ENCODE measurements around the gene SAG.

SAG gene

DNA sequence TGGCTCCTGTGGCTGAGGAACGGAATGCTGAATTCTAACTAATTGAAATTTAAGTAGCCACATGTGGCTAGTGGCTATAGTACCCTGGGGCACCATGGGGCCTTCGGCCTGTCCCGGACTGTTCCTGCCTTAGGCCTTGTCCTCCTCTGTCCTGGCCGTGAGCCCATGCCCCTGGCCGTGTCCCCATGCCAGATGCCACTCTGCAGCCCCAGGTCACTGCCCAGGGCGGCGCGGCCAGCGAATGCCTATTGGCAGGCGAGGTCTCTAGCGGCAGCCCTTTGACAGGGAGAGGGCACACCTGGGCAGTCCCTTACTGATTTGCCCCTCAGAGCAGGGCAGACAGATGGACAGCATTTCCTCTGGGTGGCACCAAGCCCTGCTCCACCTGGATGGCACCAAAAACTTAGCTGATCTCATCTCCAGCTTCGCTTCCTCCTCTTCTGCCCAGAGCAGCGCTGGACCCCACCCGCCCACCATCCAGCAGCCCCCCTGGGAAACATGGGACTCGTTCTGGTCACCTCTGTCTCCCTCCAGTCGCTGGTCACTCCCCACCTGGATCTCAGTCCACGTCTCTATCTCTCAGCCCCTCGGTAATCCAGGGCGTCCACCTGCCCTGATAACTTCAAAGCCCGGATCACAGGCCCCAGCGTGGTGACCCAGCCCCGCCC lies 45.6 kb downstream of the SAG start:
- FAIRE-seq, result peak; percentile 51
- DNase-seq (ENCODE audit: extremely low spot score, insufficient read length, low read depth), result no peak

GRCh38 chr2:233353769-233354499 lies 46.3 kb downstream of the SAG start, which contains the start of gene DGKD:
Gene DGKD, plus strand, starts transcription at chr2:233354494. Its CDS starts 25 bp downstream, at chr2:233354519.
- FAIRE-seq (peak; percentile 78), DNase-seq (ENCODE audit: extremely low spot score, insufficient read length, low read depth) (peak; percentile 80)

GRCh38 chr2:233354500-233354924 lies 46.9 kb downstream of the SAG start:
- FAIRE-seq, result no peak

GRCh38 chr2:233354971-233355574 lies 47.5 kb downstream of the SAG start:
- no peak for DNase-seq (ENCODE audit: extremely low spot score, insufficient read length, low read depth)

More at GRCh38 chr2:233354500-233354924, 46.9 kb downstream of the SAG start:
- DNase-seq (ENCODE audit: extremely low spot score, insufficient read length, low read depth), result no peak

DNA sequence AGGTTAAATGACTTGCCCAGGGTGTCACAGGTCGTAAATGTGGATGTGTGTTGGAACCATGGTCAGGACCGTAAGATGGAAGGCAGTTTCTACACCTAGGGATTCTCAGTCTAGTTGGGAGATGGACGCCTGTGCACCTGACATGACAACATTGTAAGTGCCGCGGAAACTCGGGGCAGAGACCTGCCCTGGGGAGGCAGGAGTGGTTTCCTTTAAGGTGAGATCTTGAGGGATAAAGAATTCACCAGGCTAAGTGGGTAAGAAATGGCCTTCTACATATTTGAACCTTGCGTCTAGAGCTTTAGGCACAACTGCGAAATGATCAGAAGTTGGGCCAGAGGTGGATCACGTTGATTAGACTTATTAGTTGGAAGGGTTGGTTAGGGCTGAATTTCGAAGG lies 48.3 kb downstream of the SAG start:
- DNase-seq (ENCODE audit: extremely low spot score, insufficient read length, low read depth), result no peak
- FAIRE-seq, result peak; percentile 75

More at GRCh38 chr2:233354971-233355574, 47.5 kb downstream of the SAG start:
- peak; percentile 41 for FAIRE-seq

DNA sequence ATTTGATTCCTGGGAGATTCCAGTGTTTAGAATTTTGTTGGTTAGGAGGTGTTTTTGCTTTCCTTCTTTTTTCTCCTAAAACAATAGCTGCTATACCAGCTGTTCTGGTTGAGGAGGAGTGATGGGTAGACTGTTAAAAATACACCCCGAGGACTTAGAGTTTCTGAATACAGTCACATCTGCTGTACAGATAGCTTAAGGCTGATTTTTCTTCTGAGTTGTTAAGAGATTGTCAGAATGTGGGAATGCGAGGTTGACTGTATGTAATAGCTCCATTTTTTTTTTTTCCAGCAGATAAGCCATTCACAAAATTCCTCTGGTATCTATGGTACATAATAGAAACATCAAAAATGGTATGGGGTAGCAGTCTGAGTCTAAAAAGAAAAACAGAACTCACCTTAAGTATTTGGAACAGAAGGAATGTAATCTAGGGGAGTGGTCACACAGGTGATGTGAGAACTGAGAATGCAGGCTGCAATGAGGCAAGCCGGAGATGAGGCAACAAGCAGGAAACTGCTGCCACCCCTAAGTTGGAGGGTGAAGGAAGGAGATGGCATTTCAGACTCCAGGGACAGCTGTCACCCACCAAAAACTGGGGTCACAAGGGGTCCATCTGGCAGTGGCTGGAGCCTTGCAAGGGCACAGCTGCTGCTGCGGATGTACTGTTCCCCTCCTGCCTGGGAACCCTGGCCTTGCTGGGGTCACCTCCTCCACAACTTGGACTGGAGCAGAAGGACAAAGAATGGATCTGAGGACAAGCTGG lies 49.1 kb downstream of the SAG start:
- peak; percentile 80 for FAIRE-seq
- DNase-seq (ENCODE audit: extremely low spot score, insufficient read length, low read depth), result no peak

GRCh38 chr2:233358335-233358734 lies 50.7 kb downstream of the SAG start:
- FAIRE-seq (peak; percentile 80), DNase-seq (ENCODE audit: extremely low spot score, insufficient read length, low read depth) (no peak)

- no peak for DNase-seq (ENCODE audit: extremely low spot score, insufficient read length, low read depth)
- FAIRE-seq, result no peak
Observed at GRCh38 chr2:233358947-233359346, 51.3 kb downstream of the SAG start.

DNA sequence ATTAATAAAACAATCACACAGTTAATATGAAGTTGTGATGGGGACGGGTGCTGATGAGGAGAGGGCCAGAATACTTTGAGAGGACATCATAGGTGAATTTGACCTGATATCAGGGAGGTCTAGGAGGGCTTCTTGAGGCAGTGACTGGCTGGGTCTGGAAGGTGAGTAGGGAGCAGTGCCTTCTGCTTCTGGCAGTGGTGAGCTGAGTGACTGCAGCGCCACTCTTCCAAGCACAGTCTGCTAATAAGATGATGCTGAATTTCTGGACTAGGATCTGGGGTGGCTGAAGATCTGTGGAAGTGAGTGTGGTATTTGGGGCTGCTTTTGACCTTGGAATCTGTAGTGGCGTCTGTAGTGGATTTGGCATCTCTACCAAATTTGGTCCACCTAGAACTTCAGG lies 52.2 kb downstream of the SAG start:
- FAIRE-seq (no peak), DNase-seq (ENCODE audit: extremely low spot score, insufficient read length, low read depth) (no peak)

- no peak for FAIRE-seq
Observed at GRCh38 chr2:233360771-233361176, 53.2 kb downstream of the SAG start.

GRCh38 chr2:233361297-233361696 lies 53.7 kb downstream of the SAG start:
- FAIRE-seq (no peak), DNase-seq (ENCODE audit: extremely low spot score, insufficient read length, low read depth) (no peak)

More at GRCh38 chr2:233360771-233361176, 53.2 kb downstream of the SAG start:
- DNase-seq (ENCODE audit: extremely low spot score, insufficient read length, low read depth), result no peak

GRCh38 chr2:233362742-233363141 lies 55.1 kb downstream of the SAG start:
- FAIRE-seq, result no peak

GRCh38 chr2:233363744-233364235 lies 56.2 kb downstream of the SAG start:
- FAIRE-seq (peak; percentile 84), DNase-seq (ENCODE audit: extremely low spot score, insufficient read length, low read depth) (no peak)

More at GRCh38 chr2:233362742-233363141, 55.1 kb downstream of the SAG start:
- DNase-seq (ENCODE audit: extremely low spot score, insufficient read length, low read depth), result no peak

- FAIRE-seq (no peak), DNase-seq (ENCODE audit: extremely low spot score, insufficient read length, low read depth) (no peak)
Observed at GRCh38 chr2:233365861-233366520, 58.4 kb downstream of the SAG start.

DNA sequence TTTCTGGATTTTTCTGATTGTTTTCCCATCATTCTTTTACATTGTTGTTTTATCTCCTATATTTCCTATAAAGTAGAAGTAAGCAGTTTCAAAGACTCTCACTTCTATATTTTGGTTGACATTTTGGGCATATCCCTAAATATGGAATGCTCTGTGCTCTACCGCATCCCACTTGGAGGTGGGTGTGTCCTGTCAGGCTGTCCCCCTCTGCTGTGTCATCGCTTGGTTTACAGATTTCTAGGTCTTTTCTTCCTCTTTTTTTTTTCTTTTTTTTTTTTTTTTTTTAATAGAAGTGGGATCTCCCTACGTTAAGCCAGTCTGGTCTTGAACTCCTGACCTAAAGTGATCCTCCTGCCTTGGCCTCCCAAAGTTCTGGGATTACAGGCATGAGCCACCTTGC lies 60.0 kb downstream of the SAG start:
- DNase-seq (ENCODE audit: extremely low spot score, insufficient read length, low read depth), result no peak
- FAIRE-seq, result no peak

- no peak for DNase-seq (ENCODE audit: extremely low spot score, insufficient read length, low read depth)
- no peak for FAIRE-seq
Observed at GRCh38 chr2:233368756-233369155, 61.1 kb downstream of the SAG start.

- DNase-seq (ENCODE audit: extremely low spot score, insufficient read length, low read depth), result no peak
- FAIRE-seq, result no peak
Observed at GRCh38 chr2:233369462-233369861, 61.8 kb downstream of the SAG start.

GRCh38 chr2:233369897-233370685 lies 62.5 kb downstream of the SAG start:
- FAIRE-seq (no peak), DNase-seq (ENCODE audit: extremely low spot score, insufficient read length, low read depth) (no peak)

GRCh38 chr2:233371641-233372040 lies 64.0 kb downstream of the SAG start:
- DNase-seq (ENCODE audit: extremely low spot score, insufficient read length, low read depth) (no peak), FAIRE-seq (no peak)
